NCI-H82 treated with DMSO at 0.1 percent for 48 hours (cell line): ENCODE measurements around the gene CBX2.

Experiments
- DNase-seq: peaks from one replicate; lab custom pipeline; 2025; ENCODE audit not compliant: unreplicated experiment; lab: John Stamatoyannopoulos, UW

The CBX2 gene

DNA sequence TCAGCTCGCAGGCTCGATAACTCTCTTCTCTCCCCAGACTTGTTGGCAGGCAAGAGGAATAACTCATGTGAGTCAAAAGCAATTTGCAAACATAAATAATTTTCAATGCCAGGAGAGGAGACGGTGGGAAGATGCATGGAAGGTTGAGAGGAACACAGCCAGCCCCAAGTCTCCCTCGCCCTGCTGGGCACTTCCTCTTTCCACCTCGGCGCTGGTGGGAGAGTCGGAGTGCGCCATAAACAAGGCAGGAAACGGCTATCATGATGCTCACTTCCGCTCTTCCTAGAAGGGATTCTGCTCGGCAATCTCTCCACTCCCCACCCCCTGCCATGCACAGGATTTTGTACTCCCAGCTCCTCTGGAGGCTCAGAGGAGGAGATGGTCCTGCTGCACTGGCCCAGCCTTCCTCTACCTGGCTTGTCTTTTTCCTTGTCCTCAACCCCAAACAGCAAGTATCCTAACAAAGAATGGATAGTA lies 48.3 kb downstream of the CBX2 start:
- no peak for DNase-seq

DNA sequence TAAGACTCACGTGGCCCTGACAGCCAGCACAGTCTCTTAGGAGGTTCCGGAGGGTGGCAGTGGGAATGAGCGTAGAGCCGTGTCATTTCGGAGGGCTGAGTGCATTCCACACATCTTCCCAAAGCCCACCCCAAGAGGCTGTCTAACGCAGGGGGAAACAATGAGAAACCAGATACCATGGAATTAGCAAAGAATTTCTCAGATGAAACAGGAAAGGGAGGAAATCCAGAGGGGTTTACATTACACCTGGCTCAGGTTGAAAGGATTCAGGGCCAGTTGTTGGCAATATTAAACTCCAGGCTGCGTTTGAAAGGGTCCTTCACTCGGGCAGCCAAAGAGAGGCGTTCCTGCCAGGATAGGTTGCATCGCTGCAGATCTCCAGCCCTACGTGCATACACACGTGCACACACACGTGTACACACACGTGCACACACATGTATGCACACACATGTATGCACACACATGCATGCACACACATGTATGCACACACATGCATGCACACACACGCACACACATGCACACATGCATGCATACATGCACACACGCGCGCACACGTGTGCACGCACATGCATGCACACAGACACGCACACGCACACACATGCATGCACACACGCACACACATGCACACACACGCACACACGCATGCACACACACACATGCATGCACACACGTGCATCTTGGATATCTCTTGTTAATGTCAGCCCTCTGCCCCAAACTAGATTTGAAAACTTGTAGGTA lies 49.1 kb downstream of the CBX2 start:
- DNase-seq: no peak

DNA sequence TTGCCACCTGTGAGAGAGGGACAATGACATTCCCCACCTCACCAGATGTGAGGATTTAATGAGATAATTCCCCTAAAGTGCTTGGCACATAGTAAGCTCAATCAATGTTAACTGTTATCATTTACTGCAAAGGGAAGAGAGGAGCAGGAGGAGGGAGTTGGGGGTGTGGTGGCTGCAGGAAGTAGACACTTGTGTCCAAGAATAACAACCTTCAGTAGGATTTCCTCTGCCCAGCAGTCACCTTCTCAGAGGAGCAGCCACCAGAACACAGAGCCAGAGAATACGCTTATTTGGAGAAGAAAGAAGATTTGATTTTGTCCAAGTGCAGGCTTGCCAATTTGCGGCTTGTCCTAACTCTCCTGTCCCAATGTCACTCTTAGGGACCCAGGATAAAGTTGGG lies 51.1 kb downstream of the CBX2 start:
- no peak for DNase-seq

DNA sequence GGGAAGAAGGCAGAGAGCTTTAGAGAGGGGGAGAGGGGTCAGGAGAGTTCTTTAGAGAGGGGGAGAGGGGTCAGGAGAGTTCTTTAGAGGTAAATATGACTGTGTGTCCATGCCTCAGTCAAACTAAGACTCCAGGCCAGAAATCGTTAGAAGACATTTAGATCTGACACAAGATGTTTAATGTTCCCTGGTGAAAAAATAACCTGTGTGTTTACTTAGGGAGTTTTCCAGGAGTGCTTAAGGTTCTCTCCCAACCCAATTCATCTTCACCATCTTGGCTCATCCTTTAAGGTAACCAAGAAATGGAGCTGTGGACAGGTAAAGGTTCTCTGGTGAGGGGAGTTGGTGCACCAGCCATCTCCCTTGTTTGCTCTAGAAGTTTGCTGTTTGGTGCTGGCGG lies 51.5 kb downstream of the CBX2 start:
- DNase-seq: no peak

DNA sequence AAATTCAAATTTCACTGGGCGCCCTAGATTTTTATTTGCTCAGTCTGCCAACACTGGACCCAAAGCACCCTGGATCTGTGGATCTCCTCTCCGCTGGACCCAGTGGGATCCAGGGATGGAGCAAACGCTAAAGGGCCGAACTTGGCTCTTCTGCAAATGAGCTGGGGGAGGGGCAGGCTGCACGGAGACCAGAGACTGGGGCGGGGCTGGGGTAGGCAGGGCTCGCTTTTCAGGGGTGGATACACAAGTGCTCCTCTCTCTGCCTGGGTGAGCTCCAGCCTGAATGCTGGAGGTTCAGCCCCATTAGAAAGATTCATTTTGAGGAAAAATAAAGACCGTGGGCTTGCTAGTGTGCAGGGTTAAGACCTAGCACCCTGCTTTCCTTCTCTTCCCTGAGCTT lies 52.4 kb downstream of the CBX2 start:
- no peak for DNase-seq

DNA sequence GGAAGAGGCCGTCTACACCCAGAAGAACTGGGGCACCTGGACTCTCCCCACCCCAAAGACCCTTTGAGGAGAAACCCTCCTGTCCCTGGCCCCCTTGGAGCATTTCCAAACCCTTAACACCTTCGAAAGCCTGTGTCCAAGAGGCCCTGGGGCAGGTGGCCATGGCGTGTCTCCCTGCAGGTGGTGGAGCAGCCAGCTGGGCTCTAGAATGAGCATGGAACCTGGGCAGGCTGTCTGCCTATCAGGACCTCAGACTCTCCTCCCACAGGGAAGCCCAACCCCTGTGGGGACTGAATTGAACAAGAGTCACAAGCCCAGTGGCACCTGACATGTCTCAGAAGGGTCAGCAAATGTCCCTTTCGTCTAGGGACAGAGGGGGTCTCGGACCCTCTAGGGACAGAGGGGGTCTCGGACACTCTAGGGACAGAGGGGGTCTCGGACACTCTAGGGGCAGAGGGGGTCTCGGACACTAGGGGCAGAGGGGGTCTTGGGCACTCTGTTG lies 52.9 kb downstream of the CBX2 start:
- no peak for DNase-seq

DNA sequence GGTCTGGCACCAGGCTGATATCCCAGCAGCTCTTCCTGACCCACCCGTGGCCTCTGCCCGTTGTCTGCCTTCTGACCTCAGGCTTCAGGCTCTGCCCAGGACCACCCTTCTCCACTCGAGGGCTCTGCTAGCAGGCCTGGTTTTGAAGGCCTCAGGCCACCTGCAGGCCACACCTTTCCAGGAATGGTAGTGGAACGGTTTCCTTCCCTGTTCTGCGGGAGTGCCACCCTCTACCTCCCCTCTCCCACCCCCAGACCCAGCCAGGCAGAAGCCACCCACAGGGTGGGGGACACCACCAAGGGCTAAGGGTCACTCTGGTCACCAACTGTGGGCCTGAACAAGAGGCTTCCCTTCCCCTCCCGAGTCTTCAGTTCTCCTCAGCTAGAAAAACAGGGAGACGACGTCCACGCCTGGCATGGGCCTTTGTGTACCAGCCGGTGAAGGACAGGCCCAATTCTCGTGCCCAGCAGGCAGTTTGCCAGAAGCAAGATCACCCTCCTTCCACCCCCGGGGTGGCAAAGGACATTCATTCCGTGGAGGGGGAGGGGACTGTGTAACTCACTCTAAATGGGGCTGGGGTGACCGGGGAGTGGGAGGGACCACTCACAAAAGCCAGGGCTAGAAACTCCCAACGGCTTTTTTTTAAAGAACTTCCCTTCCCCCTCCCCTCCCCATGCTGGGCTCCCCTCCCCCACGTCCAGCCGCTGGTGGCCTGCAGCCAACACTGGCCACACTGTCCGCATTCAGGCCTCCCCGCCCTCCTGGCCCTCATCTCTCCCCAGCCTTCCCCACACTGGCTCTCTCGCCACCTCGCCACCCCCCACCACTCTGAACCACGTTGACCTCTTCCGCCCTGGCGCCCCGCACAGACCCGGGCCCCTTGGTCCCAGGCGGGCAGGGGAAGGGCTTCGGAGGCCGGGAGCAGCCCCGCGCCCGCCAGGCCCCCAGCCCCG lies 53.6 kb downstream of the CBX2 start:
- no peak for DNase-seq

DNA sequence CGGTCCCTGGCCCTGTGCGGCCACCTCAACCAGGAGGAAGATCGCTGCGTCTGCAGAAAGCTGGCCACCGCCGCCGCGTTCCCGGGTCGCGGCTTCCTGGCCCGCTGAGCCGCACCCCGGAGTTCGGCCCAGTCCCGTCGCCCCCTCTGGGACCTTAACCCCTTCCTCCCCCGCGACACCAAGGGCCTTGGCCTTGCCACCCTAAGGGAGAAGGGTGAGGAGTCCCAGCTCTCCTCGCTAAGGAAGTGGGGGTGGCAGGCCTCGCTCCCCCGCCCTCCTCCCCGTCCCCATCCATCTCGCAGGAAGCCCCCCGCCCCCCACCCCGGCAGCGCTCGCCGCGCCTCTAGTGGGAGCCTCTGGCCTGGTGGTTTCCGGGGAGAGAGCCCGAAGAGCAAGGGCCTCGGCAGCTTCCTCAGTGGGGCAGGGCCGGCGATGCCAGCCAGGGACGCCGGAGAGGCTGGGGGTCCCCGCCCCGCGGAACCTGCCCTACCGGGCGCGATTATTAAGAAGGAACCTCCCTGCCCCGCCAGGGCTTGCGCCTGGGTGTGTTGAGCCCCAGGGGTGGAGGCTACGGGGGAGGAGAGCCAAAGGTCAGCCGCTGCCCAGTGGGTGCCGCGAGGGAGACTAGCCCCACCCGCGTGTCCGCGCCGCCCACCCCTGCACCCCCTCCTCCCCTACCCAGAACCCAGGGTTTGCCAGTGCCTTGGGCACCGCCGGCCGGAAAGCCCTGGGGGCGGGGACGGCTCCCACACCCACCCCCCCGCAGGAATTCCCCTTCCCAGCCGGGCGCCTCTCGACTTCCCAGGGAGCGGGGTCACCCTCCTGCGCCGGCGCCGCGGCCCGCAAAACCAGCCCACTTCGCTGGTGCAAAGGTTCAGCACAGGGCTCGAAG lies 54.5 kb downstream of the CBX2 start:
- no peak for DNase-seq

DNA sequence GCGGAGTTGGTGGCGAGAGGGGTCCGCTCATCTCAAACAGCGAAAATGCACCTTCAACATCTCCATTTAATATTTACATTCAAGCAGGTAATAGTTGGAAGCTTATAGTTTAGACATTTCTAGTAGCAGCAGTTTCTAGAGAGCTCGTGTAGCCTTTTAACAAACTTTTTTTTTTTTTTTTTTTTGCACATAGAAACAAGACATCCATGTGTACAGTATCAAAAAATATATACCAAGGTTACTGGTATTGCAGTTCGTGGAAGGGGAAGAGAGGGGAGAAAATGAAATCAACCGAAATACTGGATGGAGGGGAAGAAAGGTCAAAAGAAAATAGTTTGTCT lies 55.1 kb downstream of the CBX2 start:
- DNase-seq: no peak

DNA sequence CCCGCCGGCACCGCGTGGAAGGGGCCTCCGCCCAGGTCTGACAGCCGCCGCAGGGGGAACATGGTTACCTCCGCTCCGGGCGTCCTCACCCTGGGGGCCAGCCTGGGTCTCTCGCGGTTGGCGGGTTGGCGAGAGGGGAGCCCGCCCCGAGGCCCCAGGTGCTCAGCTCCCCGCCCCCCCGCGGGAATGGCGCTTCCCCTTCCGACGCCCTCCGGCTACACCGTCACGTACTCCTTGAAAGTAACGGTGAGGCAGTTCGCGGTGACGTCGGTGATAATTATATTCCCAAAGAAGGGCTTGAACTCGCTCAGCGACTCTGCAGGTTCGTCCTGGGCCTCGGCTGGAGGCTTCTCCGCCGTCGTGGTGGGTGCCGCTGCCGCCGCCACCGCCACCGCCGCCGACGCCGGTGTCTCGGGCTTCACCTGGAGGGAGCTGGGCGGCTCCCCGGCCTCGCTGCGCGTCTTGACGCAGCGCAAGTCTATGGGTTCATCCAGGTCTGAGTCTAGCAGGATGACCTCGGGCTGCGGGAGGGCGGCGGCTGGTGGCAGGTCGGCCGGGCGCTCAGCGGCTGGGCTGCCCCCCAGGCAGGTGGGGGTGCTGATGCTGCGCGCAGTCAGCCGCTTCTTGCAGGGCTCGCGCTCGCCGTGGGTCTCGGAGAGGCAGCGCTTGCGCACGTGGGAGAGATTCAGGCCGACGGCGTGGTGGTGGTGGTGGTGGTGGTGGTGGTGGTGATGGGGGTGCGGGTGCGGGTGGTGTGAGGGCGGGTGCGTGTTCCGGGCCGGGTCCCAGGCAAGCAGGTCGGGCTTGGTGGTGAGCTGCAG lies 56.0 kb downstream of the CBX2 start:
- no peak for DNase-seq

DNA sequence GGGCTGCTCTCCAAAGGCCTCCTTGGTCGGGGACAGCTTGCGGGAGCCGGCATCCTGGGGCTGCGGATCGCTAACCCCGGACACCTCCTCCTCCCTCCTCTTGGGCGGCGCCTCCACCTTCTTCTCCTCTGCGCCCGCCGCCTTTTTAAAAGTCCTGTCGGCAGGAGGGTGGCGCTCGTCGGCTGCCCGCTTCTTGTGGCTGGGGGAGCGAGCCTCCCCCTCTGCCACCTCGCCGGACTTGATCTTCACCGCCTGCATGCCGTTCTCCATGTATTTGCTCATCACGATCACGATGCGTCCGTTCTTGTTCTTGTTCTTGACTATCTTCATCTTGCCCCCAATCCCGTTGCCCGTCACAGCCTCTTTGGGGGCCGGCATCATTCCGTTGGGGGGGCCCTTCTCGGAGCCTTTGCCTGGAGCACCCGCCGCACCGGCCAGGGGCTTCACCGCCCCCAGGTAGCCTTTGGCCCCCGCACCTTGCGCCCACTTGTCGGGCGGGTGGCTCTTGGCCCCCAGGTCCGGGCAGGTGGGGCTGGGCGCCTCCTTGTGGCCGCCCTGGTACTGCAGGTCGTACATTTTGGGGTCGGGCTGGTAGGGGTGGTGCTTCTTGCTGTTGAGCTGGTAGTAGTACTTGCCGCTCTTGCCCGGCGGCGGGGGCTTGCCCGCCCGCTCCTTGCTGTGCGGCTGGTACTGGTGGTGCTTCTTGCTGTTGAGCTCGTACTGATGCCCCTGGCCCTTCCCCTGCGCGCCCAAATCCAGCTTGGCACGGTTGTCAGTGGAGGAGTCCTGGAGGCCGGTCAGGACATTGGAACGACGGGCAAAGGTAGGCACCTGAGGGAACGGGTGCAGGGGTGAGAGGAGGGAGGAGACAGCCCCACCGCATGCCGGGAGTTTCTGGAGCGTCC lies 56.9 kb downstream of the CBX2 start:
- DNase-seq: no peak

DNA sequence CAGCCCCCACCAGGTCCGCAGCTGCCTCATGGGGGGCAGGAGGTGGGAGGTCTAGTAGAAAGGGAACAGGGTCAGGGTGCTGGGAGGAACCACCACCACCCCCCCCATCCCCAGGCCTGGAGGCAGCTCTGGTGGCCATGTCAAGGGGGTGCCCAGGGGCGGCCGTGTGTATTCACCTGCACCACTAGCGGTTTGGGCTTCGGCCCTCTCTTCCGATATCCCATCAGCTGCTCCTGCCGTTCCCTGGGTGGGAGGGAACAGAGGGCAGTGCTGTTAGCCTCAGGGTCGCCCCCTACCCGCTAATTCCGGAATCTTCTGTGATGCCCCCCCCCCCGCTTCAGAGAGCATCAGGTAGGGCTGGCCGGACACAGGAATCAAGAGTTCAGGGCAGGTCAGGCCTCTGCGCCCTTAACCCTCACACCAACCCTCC lies 57.5 kb downstream of the CBX2 start:
- DNase-seq: no peak

DNA sequence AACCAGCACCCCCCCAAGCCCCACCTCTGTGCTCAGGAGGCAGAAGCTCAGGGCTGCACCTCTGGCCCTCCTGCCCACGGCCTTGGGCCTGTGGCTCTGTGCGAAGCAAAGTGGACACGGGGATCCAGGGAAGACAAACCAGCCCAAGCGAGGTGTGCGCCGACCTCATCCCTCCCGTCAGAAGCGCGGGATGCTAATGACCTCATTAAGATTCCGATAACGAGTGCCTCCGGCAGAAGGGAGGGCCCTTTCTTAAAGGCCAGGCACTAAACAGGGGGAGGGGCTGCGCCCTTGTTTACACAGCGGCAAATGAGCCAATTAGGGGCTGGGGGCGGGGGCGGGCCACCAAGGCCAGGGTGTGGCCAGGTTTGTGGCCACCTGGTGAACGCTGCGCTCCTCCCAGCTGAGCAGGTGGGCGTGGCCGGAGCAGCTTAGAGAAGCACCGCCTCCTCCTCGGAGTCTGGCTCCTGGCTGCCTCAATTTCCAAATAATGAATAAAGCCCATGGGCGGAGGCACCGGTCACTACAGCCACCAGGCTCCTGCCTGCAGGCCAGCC lies 58.1 kb downstream of the CBX2 start:
- peak; percentile 59 for DNase-seq

DNA sequence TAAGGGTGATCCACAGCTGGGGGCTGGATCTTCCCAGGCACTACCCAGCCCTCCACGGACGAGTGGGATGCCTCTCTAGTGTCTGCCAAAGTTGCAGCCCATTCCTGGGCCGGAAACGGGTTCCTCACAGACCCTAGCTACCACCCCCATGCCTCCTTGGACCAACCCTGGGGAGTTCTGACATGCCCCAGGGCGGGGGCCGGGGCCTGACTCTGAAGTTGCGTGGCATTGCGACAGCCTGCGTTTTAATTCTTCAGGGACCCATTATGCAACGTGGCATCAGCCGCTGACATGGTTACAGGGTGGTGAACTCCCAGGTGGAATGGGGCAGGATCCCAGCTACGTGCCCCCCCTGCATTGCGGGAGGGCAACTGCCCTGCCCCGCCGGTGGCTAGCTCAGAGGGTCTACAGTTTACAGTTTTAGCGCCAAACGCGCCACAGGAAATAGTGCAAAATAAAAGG lies 58.6 kb downstream of the CBX2 start:
- DNase-seq: no peak

DNA sequence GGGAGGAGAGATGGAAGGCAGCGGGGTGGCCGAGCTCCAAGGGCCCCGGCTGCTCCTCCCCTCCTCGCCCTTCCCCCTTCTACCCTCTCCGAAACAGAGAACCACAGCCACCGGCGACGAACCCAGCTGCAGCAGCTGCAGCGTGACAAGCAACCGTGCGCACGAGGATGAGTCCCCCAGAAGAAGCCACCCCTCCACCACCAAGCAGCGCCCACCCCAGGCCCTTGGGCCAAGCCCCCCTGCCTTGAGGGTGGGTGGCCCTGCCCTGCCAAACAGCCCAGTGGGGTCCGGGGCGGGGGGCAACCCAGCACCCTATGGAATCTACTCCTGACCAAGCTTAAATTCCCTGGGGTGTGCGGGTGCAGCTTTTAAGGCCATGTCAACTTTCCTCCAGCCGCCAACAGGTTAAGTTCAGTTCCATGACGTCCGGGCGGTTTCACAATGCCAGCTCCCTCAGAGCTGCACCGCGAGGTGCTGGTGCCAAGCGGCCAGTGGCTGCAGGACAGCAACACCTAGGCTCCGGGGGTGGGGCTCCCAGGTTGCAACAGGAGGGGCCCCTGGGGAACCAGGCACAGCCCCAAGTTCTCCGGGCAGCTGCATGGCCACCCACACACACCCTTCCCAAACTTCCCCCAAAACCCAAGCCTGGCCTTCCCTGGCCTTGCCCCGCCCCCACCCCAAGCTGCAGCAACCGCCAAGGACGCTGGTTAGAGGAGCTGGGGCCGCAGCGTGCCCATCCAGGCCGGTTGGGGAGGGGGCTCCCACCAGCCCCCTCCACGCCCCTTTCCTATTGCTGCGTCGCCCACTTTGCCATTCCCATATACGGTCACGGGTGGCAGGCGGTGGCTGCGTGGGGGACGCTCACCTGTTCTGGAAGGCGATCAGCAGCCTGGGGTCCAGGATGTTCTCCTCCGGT lies 59.3 kb downstream of the CBX2 start:
- no peak for DNase-seq
